GM12878 (cell line): Measurements from ENCODE around the gene NOTCH3.

ENCODE experiments used
- CHD2 ChIP-seq: IDR thresholded peaks from 2 replicates; pipeline ENCODE4 v1.6.1; 2011; ENCODE audit warnings: low read depth, low read length, improper control_type of control experiment, borderline replicate concordance
- ESRRA ChIP-seq: IDR thresholded peaks from 2 replicates; pipeline ENCODE4 v1.6.1; 2012; ENCODE audit warnings: mild to moderate bottlenecking, low read length, improper control_type of control experiment
- EZH2 ChIP-seq: IDR thresholded peaks from 2 replicates; pipeline ENCODE4 v1.6.1; 2012; ENCODE audit warnings: low read depth, mild to moderate bottlenecking, control low read depth, inconsistent platforms, low read length, borderline replicate concordance; ENCODE audit not compliant: control insufficient read depth
- FOXM1 ChIP-seq: IDR thresholded peaks from 2 replicates; pipeline ENCODE4 v1.6.1; 2012; ENCODE audit warnings: low read depth, mild to moderate bottlenecking, inconsistent platforms, low read length, moderate library complexity

- TF ChIP-seq CHD2 (no peak), FOXM1 (no peak), EZH2 (no peak), ESRRA (no peak)
These were observed 72.5 kb downstream of the NOTCH3 start for GRCh38 chr19:15128162-15128770.
